Trophoblast cell (in vitro differentiated cells and primary cell): ENCODE measurements around the gene MEX3A.
A peak's percentile ranks its signal among the peaks of the same experiment; 100 is the strongest.

Experiments
- DNase-seq, 2 donors: peaks; one replicate each; pipeline ENCODE4 v3.0.0-alpha.2; 2016
- H2AFZ ChIP-seq: 2 replicates; pipeline ENCODE4 v1.6.1; 2013; ENCODE audit warnings: low read length, moderate library complexity, mild to moderate bottlenecking; ENCODE audit not compliant: insufficient read depth, poor library complexity
- H2AK5ac ChIP-seq: 2 replicates; pipeline ENCODE4 v1.6.1; 2013; ENCODE audit warnings: mild to moderate bottlenecking, low read length
- H2BK120ac ChIP-seq: 2 replicates; pipeline ENCODE4 v1.6.1; 2013; ENCODE audit warnings: low read length, mild to moderate bottlenecking, moderate library complexity; ENCODE audit not compliant: insufficient read depth, poor library complexity
- H2BK12ac ChIP-seq: 2 replicates; pipeline ENCODE4 v1.6.1; 2013; ENCODE audit warnings: mild to moderate bottlenecking, low read length, moderate library complexity
- H2BK5ac ChIP-seq: 2 replicates; pipeline ENCODE4 v1.6.1; 2013; ENCODE audit warnings: low read length, low read depth, moderate library complexity, mild to moderate bottlenecking; ENCODE audit not compliant: poor library complexity
- H3K14ac ChIP-seq: 2 replicates; pipeline ENCODE4 v1.6.1; 2013; ENCODE audit warnings: mild to moderate bottlenecking, low read length
- H3K18ac ChIP-seq: 2 replicates; pipeline ENCODE4 v1.6.1; 2013; ENCODE audit warnings: mild to moderate bottlenecking, low read length
- H3K23ac ChIP-seq: 2 replicates; pipeline ENCODE4 v1.6.1; 2013; ENCODE audit warnings: low read length
- H3K27ac ChIP-seq: 2 replicates; pipeline ENCODE4 v1.5.1; 2013; ENCODE audit warnings: low read depth, mild to moderate bottlenecking, inconsistent platforms, low read length, moderate library complexity
- H3K27me3 ChIP-seq: 2 replicates; pipeline ENCODE4 v1.6.1; 2013; ENCODE audit warnings: inconsistent platforms, mild to moderate bottlenecking, low read length, moderate library complexity; ENCODE audit not compliant: insufficient read depth
- H3K36me3 ChIP-seq, 2 experiments: 1 replicate in 1 of 2; 2 replicates in 1 of 2; pipeline ENCODE4 v1.6.1; 2013; ENCODE audit warnings: low read length in 2 of 2, mild to moderate bottlenecking in 2 of 2, moderate library complexity in 1 of 2; ENCODE audit not compliant: insufficient read depth in 2 of 2, control insufficient read depth in 1 of 2
- H3K4ac ChIP-seq: 2 replicates; pipeline ENCODE4 v1.6.1; 2013; ENCODE audit warnings: low read depth, mild to moderate bottlenecking, low read length, moderate library complexity
- H3K4me1 ChIP-seq, 2 experiments: 1 replicate in 1 of 2; 2 replicates in 1 of 2; pipeline ENCODE4 v1.6.1; 2013; ENCODE audit warnings: low read length in 2 of 2, mild to moderate bottlenecking in 2 of 2, moderate library complexity in 1 of 2; ENCODE audit not compliant: insufficient read depth in 2 of 2, control insufficient read depth in 1 of 2
- H3K4me2 ChIP-seq: 2 replicates; pipeline ENCODE4 v1.6.1; 2013; ENCODE audit warnings: inconsistent platforms, mild to moderate bottlenecking, low read length, moderate library complexity
- H3K4me3 ChIP-seq: 2 replicates; pipeline ENCODE4 v1.5.1; 2013; ENCODE audit warnings: mild to moderate bottlenecking, low read depth, low read length, inconsistent platforms
- H3K79me1 ChIP-seq: one replicate; pipeline ENCODE4 v1.6.1; 2013; ENCODE audit warnings: low read length
- H3K79me2 ChIP-seq: 2 replicates; pipeline ENCODE4 v1.6.1; 2013; ENCODE audit warnings: low read length, mild to moderate bottlenecking; ENCODE audit not compliant: control insufficient read depth, insufficient read depth, poor library complexity
- H3K9ac ChIP-seq: 2 replicates; pipeline ENCODE4 v1.6.1; 2013; ENCODE audit warnings: mild to moderate bottlenecking, low read length
- H3K9me3 ChIP-seq: 2 replicates; pipeline ENCODE4 v1.6.1; 2013; ENCODE audit warnings: low read depth, mild to moderate bottlenecking, control low read depth, inconsistent platforms, low read length; ENCODE audit not compliant: insufficient read depth
- H4K12ac ChIP-seq: 2 replicates; pipeline ENCODE4 v1.6.1; 2013; ENCODE audit warnings: low read depth, mild to moderate bottlenecking, low read length, moderate library complexity
- H4K8ac ChIP-seq: 2 replicates; pipeline ENCODE4 v1.6.1; 2013; ENCODE audit warnings: low read depth, mild to moderate bottlenecking, low read length, moderate library complexity
- H4K91ac ChIP-seq: one replicate; pipeline ENCODE4 v1.6.1; 2013; ENCODE audit warnings: low read depth, mild to moderate bottlenecking, low read length, moderate library complexity
- WGBS: extraction: QIAGEN DNeasy Blood & Tissue Kit; methylation state at CpG from one replicate; pipeline ENCODE4 v1.1.7; 2013; ENCODE audit warnings: missing lambda C conversion rate; ENCODE audit not compliant: insufficient read length, insufficient coverage; ENCODE audit errors: extremely low coverage; 5-methylcytosine and 5-hydroxymethylcytosine counted together

The MEX3A gene

DNA sequence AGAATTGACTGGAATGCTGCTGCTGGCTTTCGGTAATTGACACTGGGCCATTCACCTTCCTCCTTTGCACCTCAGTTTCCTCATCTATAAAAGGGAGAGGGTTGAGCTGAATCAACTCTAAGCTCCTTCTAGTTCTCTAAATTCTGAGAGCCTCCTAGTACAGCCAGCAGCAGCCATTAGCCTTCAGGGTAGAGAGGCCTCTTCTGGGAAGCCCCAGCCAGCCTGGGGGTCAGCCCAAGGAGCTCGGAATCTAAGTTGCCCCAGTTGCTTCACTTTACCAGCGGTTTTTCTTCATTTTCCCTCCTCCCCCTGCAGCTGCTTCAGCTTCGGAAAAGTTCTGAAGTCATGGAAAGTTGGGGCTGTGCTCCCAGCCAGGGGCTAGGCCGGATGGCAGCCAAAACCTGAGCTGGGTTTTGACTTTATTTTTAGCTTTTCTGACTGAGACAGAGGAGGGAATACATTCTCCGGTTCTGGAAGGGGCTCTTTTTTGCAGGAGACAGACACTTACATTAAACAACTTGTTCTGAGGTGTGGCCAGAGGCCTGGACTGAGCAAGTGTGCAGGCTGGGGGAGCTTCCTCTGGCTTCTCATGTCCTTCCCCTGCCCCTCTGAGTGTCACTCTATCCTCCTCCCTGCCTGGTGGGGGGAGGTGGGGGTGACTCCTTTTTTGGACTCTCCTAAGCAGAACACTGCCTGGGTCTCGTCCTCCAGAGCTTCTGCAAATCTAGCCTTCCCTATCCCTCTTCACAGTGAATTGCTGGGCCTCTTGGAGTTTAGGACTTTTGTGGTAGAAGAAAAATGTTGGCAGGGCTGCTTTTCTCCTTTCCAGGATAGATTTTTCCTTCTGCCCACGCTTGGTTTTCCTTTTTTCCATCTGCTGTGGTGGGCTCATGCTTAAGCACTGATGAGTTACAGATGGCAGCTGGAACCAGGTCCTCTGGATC, 46.7 kb upstream of the MEX3A start:
- Histone ChIP-seq H3K79me1 (peaks cover 45% of the 10 kb centered on the region), H3K18ac (peak overlapping the region; percentile 42), H3K27me3 (no peaks in the 10 kb centered on the region), H2BK120ac (peak overlapping the region; percentile 93), H3K4me2 (peak overlapping the region; percentile 13), H3K23ac (no peak overlapping the region), H3K79me2 (peaks cover 29% of the 10 kb centered on the region), H2AFZ (no peak overlapping the region), H4K12ac (peak overlapping the region; percentile 63), H3K4me3 (no peak overlapping the region), H2BK12ac (peak overlapping the region; percentile 68), H3K9ac (no peak overlapping the region), H4K8ac (peak overlapping the region; percentile 50), H3K4me1 (peaks cover 53 to 57% of the 10 kb centered on the region in 2 experiments), H3K9me3 (no peaks in the 10 kb centered on the region), H2BK5ac (peak overlapping the region; percentile 66), H3K4ac (peak overlapping the region; percentile 49), H3K14ac (peak overlapping the region; percentile 68), H3K27ac (peak overlapping the region; percentile 93), H4K91ac (peak overlapping the region; percentile 99), H2AK5ac (peak overlapping the region; percentile 85), H3K36me3 (peaks cover 35 to 36% of the 10 kb centered on the region in 2 experiments)
- DNase-seq, result peak; percentile 53 to 58
- no CpG with 5 or more reads among the region's 8 CpGs for WGBS

DNA sequence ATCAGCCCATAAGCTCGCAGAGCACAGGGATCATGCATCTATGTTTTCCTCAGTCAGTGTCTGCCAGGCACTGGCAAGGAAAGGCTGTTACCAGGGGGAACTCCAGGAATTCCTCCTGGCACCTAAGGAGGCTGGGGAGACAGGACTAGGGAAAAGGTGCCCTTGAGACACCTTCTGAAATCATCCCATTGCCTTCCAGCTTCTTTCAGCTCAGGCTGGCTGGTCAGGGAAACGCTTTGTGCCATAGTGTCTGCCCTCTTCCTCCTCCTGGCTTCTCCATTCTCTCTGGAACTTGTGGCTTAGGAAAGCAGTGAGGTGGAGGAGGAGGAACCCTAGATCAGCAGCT, 46.0 kb upstream of the MEX3A start:
- Histone ChIP-seq H3K9me3 (no peaks in the 10 kb centered on the region), H2BK5ac (peak overlapping the region; percentile 55), H2BK12ac (peak overlapping the region; percentile 1), H3K27me3 (no peaks in the 10 kb centered on the region), H3K4ac (peak overlapping the region; percentile 1), H3K27ac (peak overlapping the region; percentile 93), H2BK120ac (peak overlapping the region; percentile 64), H3K36me3 (peaks cover 29 to 30% of the 10 kb centered on the region in 2 experiments), H4K91ac (peak overlapping the region; percentile 99), H3K23ac (no peak overlapping the region), H3K79me1 (peaks cover 51% of the 10 kb centered on the region), H2AFZ (peak overlapping the region; percentile 2), H3K9ac (peak overlapping the region; percentile 2), H2AK5ac (peak overlapping the region; percentile 19), H4K12ac (no peak overlapping the region), H4K8ac (peak overlapping the region; percentile 15), H3K4me3 (no peak overlapping the region), H3K18ac (peak overlapping the region; percentile 12), H3K4me2 (no peak overlapping the region), H3K14ac (peak overlapping the region; percentile 38), H3K79me2 (peaks cover 34% of the 10 kb centered on the region), H3K4me1 (peaks cover 59 to 63% of the 10 kb centered on the region in 2 experiments)
- DNase-seq, result no peak
- no CpG with 5 or more reads among the region's 2 CpGs for WGBS

DNA sequence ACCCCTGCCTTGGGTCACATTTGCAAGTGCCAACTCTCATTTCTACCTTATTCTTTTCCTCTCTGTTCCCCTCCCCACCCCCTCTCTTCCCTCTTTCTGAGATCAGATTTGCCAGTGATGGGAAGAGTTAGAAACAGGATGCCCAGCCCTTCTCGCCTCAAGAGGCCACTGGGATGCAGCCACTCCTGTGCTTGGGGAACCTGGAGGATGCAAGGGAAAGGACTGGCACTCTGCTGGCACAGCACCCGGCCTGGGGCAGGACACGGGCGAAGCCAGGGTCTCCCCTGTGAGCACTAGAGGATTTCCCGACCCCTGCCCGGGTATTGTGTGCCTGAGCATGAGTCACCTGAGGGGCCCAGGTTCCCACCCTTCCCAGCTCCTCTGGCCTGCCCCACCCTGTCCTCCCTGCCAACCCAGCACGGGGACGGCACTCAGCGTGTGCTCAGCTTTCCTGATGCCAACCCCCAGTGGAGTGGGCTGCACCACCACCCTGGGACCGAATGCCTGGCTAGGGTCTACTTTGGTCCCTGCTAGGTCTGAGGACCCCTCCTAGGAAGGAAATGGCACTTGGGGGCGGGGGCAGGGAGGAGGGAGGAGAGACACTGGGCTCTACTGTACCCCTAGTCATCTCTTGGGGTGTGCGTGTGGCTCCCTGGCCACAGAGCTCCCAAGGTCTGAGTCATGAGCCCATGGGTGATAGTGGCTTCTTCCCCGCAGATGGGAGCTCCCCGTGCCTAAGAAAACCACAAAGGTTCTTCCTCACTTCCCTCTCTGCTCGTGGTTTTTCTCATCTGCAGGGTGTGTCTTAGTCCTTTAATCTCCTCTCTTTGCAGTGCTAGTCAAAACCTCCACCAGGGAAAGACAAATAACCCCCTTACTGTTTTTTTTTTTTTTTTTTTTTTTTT, 44.6 kb upstream of the MEX3A start:
- H4K12ac ChIP-seq, result peak overlapping the region; percentile 9
- peak overlapping the region; percentile 9 for H3K9ac ChIP-seq
- peak overlapping the region; percentile 72 for H2BK5ac ChIP-seq
- H3K27ac ChIP-seq, result peak overlapping the region; percentile 85
- no peak overlapping the region for H2AFZ ChIP-seq
- H3K9me3 ChIP-seq, result no peaks in the 10 kb centered on the region
- DNase-seq, result peak; percentile 52 to 62
- peak overlapping the region; percentile 13 for H2BK120ac ChIP-seq
- H3K4me3 ChIP-seq, result no peak overlapping the region
- H4K91ac ChIP-seq, result peak overlapping the region; percentile 29
- peak overlapping the region; percentile 89 for H2AK5ac ChIP-seq
- peaks cover 69 to 75% of the 10 kb centered on the region in 2 experiments for H3K4me1 ChIP-seq
- H3K79me2 ChIP-seq, result peaks cover 42% of the 10 kb centered on the region
- peak overlapping the region; percentile 8 for H3K4me2 ChIP-seq
- WGBS, result no CpG with 5 or more reads among the region's 15 CpGs
- peak overlapping the region; percentile 14 for H3K14ac ChIP-seq
- H3K79me1 ChIP-seq, result peaks cover 61% of the 10 kb centered on the region
- H3K4ac ChIP-seq, result peak overlapping the region; percentile 12
- no peak overlapping the region for H3K23ac ChIP-seq
- peaks cover 22 to 24% of the 10 kb centered on the region in 2 experiments for H3K36me3 ChIP-seq
- peak overlapping the region; percentile 78 for H4K8ac ChIP-seq
- no peaks in the 10 kb centered on the region for H3K27me3 ChIP-seq
- peak overlapping the region; percentile 78 for H2BK12ac ChIP-seq
- H3K18ac ChIP-seq, result peak overlapping the region; percentile 98

DNA sequence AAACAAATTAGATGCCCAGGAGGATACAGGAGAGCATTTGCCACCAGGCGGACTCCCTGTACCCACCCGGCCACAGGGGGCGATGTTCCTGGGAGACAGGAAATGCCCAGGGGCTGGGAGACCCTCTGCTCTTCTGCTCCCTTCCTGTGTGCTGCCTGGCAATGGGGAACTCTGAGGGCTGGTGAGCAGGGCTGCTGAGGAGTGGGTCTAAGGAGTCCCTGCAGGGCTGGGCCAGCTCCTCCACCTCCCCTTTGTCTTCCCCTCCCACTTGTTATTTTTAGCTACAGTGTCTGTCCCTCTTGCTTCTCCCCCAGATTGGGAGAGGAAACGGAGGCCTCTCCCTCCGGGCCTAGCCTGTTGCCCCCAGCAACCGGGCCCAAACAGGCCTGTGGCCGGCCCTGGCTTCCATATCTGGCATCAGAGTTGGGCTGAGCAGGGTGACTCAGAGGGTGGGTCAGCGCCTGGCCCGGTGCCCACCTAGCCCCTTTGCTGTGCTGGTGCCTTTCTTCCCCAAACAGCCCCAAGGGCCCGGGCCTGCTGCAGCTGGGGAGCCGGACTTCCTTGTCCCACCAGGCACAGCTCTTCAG, 43.9 kb upstream of the MEX3A start:
- H2BK5ac ChIP-seq, result peak overlapping the region; percentile 72
- peaks cover 47% of the 10 kb centered on the region for H3K79me2 ChIP-seq
- H3K27ac ChIP-seq, result peak overlapping the region; percentile 85
- peaks cover 17 to 22% of the 10 kb centered on the region in 2 experiments for H3K36me3 ChIP-seq
- peak overlapping the region; percentile 29 for H4K91ac ChIP-seq
- peaks cover 76 to 81% of the 10 kb centered on the region in 2 experiments for H3K4me1 ChIP-seq
- DNase-seq, result peak; percentile 87 to 91
- peak overlapping the region; percentile 26 for H2BK12ac ChIP-seq
- no peak overlapping the region for H3K23ac ChIP-seq
- H2AK5ac ChIP-seq, result peak overlapping the region; percentile 57
- H3K9me3 ChIP-seq, result no peaks in the 10 kb centered on the region
- peak overlapping the region; percentile 9 for H4K12ac ChIP-seq
- H3K4ac ChIP-seq, result peak overlapping the region; percentile 12
- H3K14ac ChIP-seq, result peak overlapping the region; percentile 14
- H4K8ac ChIP-seq, result peak overlapping the region; percentile 52
- peak overlapping the region; percentile 8 for H3K4me2 ChIP-seq
- peaks cover 65% of the 10 kb centered on the region for H3K79me1 ChIP-seq
- peak overlapping the region; percentile 13 for H2BK120ac ChIP-seq
- no peak overlapping the region for H2AFZ ChIP-seq
- WGBS, result no CpG with 5 or more reads among the region's 11 CpGs
- H3K4me3 ChIP-seq, result no peak overlapping the region
- H3K27me3 ChIP-seq, result no peaks in the 10 kb centered on the region
- H3K9ac ChIP-seq, result no peak overlapping the region
- peak overlapping the region; percentile 98 for H3K18ac ChIP-seq
